ENCODE data around the gene KAT6B.

The KAT6B gene

GRCh38 chr10:74924251-74924963 is 98.0 kb downstream of the KAT6B start:
- peak; percentile 44 for DNase-seq

GRCh38 chr10:74925291-74925690 is 98.9 kb downstream of the KAT6B start:
- DNase-seq = peak; percentile 60

GRCh38 chr10:74925708-74926107 is 99.3 kb downstream of the KAT6B start:
- DNase-seq = peak; percentile 81

GRCh38 chr10:74926791-74927585 is 100.6 kb downstream of the KAT6B start:
- no peak for DNase-seq

GRCh38 chr10:74927701-74928100 is 101.3 kb downstream of the KAT6B start:
- no peak for DNase-seq

- no peak for DNase-seq
Measured at GRCh38 chr10:74928742-74929191, 102.4 kb downstream of the KAT6B start.

- DNase-seq = no peak
Measured at GRCh38 chr10:74929197-74929596, 102.8 kb downstream of the KAT6B start.

GRCh38 chr10:74930965-74931364 is 104.6 kb downstream of the KAT6B start:
- DNase-seq = peak; percentile 52

GRCh38 chr10:74932648-74933047 is 106.2 kb downstream of the KAT6B start:
- DNase-seq = peak; percentile 66

GRCh38 chr10:74934100-74934812 is 107.9 kb downstream of the KAT6B start:
- no peak for DNase-seq

- DNase-seq = no peak
Measured at GRCh38 chr10:74936577-74937265, 110.3 kb downstream of the KAT6B start.

- DNase-seq = no peak
Measured at GRCh38 chr10:74937266-74937856, 111.0 kb downstream of the KAT6B start.

- DNase-seq = no peak
Measured at GRCh38 chr10:74944205-74944604, 117.8 kb downstream of the KAT6B start.

GRCh38 chr10:74947781-74948401 is 121.5 kb downstream of the KAT6B start:
- peak; percentile 93 for DNase-seq

GRCh38 chr10:74949034-74949832 is 122.8 kb downstream of the KAT6B start:
- DNase-seq = no peak

GRCh38 chr10:74949843-74950765 is 123.7 kb downstream of the KAT6B start:
- peak; percentile 54 for DNase-seq

- DNase-seq = no peak
Measured at GRCh38 chr10:74953214-74953613, 126.8 kb downstream of the KAT6B start.

GRCh38 chr10:74955796-74956195 is 129.4 kb downstream of the KAT6B start:
- no peak for DNase-seq

- no peak for DNase-seq
Measured at GRCh38 chr10:74956555-74957111, 130.2 kb downstream of the KAT6B start.
